ENCODE data around the gene ZKSCAN7. TPM values are rescaled to one million over a fixed set of nuclear protein-coding genes. Genes with fewer than 3 reads are reported as not detected.

Gene ZKSCAN7
- total RNA-seq, 2 donors from 2014 or later, result 2.1 to 3.4 TPM

DNA sequence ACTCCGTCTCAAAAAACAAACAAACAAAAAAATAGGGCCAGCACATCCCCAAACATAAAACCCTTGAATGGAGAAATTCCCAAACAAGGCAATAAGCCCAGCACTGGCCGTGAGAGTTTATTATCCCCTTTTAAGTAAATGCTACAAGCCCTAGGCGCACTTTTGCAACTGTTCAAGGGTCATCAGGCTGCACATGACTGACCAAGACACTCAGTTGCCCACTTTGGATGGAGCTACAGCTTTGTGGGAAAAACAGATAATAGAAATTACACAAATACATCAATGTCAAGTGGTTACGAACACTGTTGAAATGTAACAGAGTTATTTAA is 43.8 kb upstream of the ZKSCAN7 start:
- Histone ChIP-seq H3K36me3 (no peaks in the 10 kb centered on the region), H3K4me3 (peak overlapping the region; percentile 67 to 78), H3K27me3 (no peaks in the 10 kb centered on the region), H3K27ac (peak overlapping the region; percentile 92 to 96), H3K9me3 (no peaks in the 10 kb centered on the region), H3K4me1 (peaks cover 0 to 16% of the 10 kb centered on the region in 2 donors)
- DNase-seq (ENCODE audit: low spot score), result no peak
- TF ChIP-seq CTCF (IDR thresholded peaks at IDR 0.05), result no peak

DNA sequence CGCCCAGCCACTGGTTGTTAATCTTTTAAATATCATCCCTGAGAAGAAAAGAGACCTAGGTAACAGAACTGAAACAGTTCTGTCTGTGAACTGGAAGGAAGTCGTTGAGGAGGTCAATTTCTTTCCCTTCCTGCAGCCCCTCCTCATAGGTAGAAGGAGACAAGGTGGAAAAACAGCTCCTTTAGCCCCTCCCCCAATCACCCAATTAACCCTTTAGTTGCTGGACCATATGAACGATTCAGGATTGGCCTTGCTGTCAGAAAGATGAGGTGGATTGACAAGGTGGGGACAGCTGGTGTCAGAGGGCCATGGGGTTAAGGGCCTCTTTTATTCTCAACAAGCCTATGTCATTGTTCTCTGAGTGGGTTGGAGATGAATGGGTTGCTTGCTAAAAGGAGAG is 41.5 kb upstream of the ZKSCAN7 start:
- no peak for DNase-seq (ENCODE audit: low spot score)
- Histone ChIP-seq H3K27ac (no peak overlapping the region), H3K4me1 (peaks cover 0 to 16% of the 10 kb centered on the region in 2 donors), H3K4me3 (no peak overlapping the region), H3K9me3 (no peaks in the 10 kb centered on the region), H3K36me3 (no peaks in the 10 kb centered on the region), H3K27me3 (no peaks in the 10 kb centered on the region)
- TF ChIP-seq CTCF (IDR thresholded peaks at IDR 0.05), result no peak

DNA sequence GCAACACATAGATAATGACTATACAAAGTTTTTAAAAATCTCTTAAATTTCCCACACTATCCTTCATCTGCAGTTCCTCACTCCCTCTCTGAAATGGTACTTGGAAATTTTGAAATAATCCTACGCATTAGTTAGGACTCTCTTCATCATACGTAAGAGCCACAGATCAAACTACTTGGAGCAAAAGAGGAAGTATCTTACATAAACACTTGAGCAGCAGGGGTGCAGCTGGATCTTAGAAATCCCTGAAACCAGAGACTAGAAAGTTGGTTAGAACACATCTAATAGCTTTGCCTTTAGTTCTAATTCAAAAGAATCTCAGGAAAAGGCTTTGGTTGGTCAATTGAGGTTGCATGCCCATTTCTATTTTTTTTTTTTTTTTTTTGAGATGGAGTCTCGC is 38.8 kb upstream of the ZKSCAN7 start:
- no peak overlapping the region for H3K27ac ChIP-seq
- no peaks in the 10 kb centered on the region for H3K36me3 ChIP-seq
- peaks cover 0 to 4% of the 10 kb centered on the region in 2 donors for H3K4me1 ChIP-seq
- no peak for TF ChIP-seq CTCF (IDR thresholded peaks at IDR 0.05)
- DNase-seq (ENCODE audit: low spot score), result no peak
- H3K27me3 ChIP-seq, result no peaks in the 10 kb centered on the region
- H3K9me3 ChIP-seq, result no peaks in the 10 kb centered on the region
- H3K4me3 ChIP-seq, result no peak overlapping the region

GRCh38 chr3:44518782-44519156 is 36.2 kb upstream of the ZKSCAN7 start:
- no peak for DNase-seq (ENCODE audit: low spot score)
- Histone ChIP-seq H3K4me3 (no peak overlapping the region), H3K9me3 (no peaks in the 10 kb centered on the region), H3K27me3 (no peaks in the 10 kb centered on the region), H3K27ac (no peak overlapping the region), H3K36me3 (no peaks in the 10 kb centered on the region), H3K4me1 (no peaks in the 10 kb centered on the region)
- TF ChIP-seq CTCF (IDR thresholded peaks at IDR 0.05), result no peak

- no peaks in the 10 kb centered on the region for H3K4me1 ChIP-seq
- no peaks in the 10 kb centered on the region for H3K9me3 ChIP-seq
- H3K36me3 ChIP-seq, result no peaks in the 10 kb centered on the region
- H3K27me3 ChIP-seq, result no peaks in the 10 kb centered on the region
- no peak for DNase-seq (ENCODE audit: low spot score)
- TF ChIP-seq CTCF (IDR thresholded peaks at IDR 0.05), result no peak
- no peak overlapping the region for H3K4me3 ChIP-seq
- H3K27ac ChIP-seq, result no peak overlapping the region
These were observed 33.3 kb upstream of the ZKSCAN7 start for GRCh38 chr3:44521721-44522120.

DNA sequence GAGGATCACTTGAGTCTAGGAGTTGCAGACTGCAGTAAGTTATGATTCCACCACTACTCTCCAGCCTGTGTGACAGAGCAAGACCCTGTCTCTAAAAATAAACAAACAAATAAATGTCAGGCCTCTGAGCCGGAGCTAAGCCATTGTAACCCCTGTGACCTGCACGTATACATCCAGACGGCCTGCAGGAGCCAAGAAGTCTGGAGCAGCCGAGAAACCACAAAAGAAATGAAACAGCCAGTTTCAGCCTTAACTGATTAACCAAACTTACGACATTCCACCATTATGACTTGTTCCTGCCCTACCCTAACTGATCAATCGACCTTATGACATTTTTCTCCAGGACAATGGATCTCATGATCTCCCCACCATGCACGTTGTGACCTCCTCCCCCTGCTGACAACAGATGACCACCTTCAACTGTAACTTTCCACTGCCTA is 32.5 kb upstream of the ZKSCAN7 start:
- H3K4me1 ChIP-seq, result no peaks in the 10 kb centered on the region
- DNase-seq (ENCODE audit: low spot score), result no peak
- no peak for TF ChIP-seq CTCF (IDR thresholded peaks at IDR 0.05)
- H3K9me3 ChIP-seq, result no peaks in the 10 kb centered on the region
- H3K4me3 ChIP-seq, result no peak overlapping the region
- no peaks in the 10 kb centered on the region for H3K27me3 ChIP-seq
- no peaks in the 10 kb centered on the region for H3K36me3 ChIP-seq
- H3K27ac ChIP-seq, result no peak overlapping the region
